Measurements from ENCODE around the gene EN1.

GRCh38 chr2:118850168-118850900 lies 2.9 kb upstream of the EN1 start:
- TF ChIP-seq CTCF (conservative IDR thresholded peaks at IDR 0.05; ENCODE audit: low read depth in 2 of 2) (no peak), EZH2 (IDR thresholded peaks at IDR 0.05; ENCODE audit: low read depth, unreplicated experiment) (peak; percentile 87), EZH2phosphoT487 (IDR thresholded peaks at IDR 0.05; ENCODE audit: unreplicated experiment) (peak; percentile 93), ZNF331 (CRISPR knock-in tag; IDR thresholded peaks at IDR 0.05; ENCODE audit: low read depth) (no peak), POLR2AphosphoS5 (IDR thresholded peaks at IDR 0.05; ENCODE audit: low read depth) (no peak), ZNF114 (CRISPR knock-in tag; IDR thresholded peaks at IDR 0.05) (no peak), NANOG (IDR thresholded peaks at IDR 0.05; ENCODE audit: borderline replicate concordance) (no peak), ETS1 (IDR thresholded peaks at IDR 0.05) (no peak)

Measured in GM23338 (cell line).